Activated CD4-positive, CD25-positive, alpha-beta regulatory T cell treated with anti-CD3 and anti-CD28 coated beads, Interleukin-2, amount 50 U/mL, for 72 hours (primary cell): Measurements from ENCODE around the gene HOXC9.

Source experiments
- DNase-seq: peaks from one replicate; pipeline ENCODE4 v3.0.0; 2021

The HOXC9 gene

GRCh38 chr12:54042970-54043853 lies 43.3 kb downstream of the HOXC9 start:
- no peak for DNase-seq

- DNase-seq, result no peak
These were observed 44.6 kb downstream of the HOXC9 start for GRCh38 chr12:54044425-54045103.

GRCh38 chr12:54045401-54045800 lies 45.4 kb downstream of the HOXC9 start:
- DNase-seq, result no peak

- no peak for DNase-seq
These were observed 46.0 kb downstream of the HOXC9 start for GRCh38 chr12:54045868-54046521.

- DNase-seq, result no peak
These were observed 46.8 kb downstream of the HOXC9 start for GRCh38 chr12:54046809-54047159.

- no peak for DNase-seq
These were observed 47.4 kb downstream of the HOXC9 start for GRCh38 chr12:54047160-54047963.

GRCh38 chr12:54047964-54048303 lies 48.0 kb downstream of the HOXC9 start:
- DNase-seq, result no peak

DNA sequence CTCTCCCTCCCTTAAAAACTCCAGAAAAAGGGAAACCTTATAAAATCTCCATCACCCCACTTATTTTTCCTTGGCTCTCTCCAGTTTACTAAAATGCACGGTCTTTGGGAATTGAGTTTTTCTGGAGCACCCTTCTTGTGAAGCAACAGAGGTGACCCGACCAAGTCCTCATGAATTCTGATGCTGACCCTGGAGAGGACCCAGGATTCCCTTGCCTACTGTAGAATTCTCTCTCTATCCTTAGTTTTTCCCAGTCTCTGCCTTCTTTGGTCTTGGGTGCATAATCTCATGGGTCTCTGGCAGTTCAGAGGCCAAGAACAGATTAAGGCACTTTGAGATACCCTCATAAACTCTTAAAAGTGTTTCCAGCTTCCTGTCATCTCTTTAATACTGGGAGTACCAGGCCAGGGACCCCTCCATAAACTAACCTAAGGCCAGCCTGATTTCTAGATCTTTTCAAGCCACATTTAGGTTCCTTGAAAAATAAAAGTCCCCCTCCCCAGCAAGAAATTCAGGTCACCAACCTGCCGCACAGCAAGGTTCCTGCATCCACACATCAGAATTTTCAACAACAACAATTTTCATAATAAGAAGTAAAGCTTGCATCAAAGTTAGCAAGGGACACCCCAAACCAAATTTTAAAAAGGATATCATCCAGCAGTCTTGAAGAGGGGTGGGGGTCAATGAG lies 48.6 kb downstream of the HOXC9 start:
- no peak for DNase-seq

DNA sequence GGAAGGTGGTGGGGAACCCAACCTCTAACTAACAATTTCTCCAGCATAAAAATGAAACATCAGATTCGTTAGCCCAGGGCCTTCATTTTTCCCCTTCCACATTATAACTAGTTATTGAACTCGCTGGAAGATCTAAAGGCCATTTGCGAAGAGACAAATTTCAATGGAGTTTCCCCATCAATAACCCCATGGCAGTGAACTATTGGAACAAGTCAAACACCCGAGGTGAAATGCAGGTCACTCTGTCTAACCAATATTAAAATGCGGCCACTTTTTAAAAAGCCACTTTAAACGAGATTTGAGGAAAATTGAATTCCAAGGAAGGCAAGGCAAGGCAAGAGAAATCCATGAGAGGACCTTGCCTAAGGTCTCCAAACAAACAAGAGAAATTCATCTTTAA lies 49.1 kb downstream of the HOXC9 start:
- DNase-seq, result no peak

GRCh38 chr12:54050482-54050810 lies 50.5 kb downstream of the HOXC9 start:
- DNase-seq, result no peak

GRCh38 chr12:54051026-54051842 lies 51.3 kb downstream of the HOXC9 start:
- no peak for DNase-seq

GRCh38 chr12:54051874-54052437 lies 52.0 kb downstream of the HOXC9 start:
- no peak for DNase-seq

- DNase-seq, result no peak
These were observed 52.6 kb downstream of the HOXC9 start for GRCh38 chr12:54052438-54053002.
